RWPE2 (cell line): ENCODE measurements around the gene ACYP2.

Source experiments
- ATAC-seq: fragments of 200-7000 bp; cut with Tn5 transposase; 3 replicates; pipeline ENCODE4 v1.9.1; 2021; ENCODE audit warnings: low read depth
- DNase-seq: peaks from one replicate; pipeline ENCODE4 v3.0.0-alpha.2; 2020; ENCODE audit warnings: low spot score
- H3K27ac ChIP-seq: fragments of 450-650 bp; 2 replicates; pipeline ENCODE4 v1.5.1; 2017; ENCODE audit warnings: mild to moderate bottlenecking; ENCODE audit not compliant: poor library complexity, severe bottlenecking
- H3K27me3 ChIP-seq: fragments of 250-450 bp; sonication (Bioruptor Pico); 2 replicates; pipeline ENCODE4 v1.5.1; 2021; ENCODE audit warnings: mild to moderate bottlenecking, moderate library complexity; ENCODE audit not compliant: insufficient read depth, poor library complexity, severe bottlenecking
- H3K36me3 ChIP-seq: fragments of 250-450 bp; sonication (Bioruptor Pico); 2 replicates; pipeline ENCODE4 v1.5.1; 2020; ENCODE audit warnings: low read depth, mild to moderate bottlenecking, moderate library complexity
- H3K4me1 ChIP-seq: fragments of 250-450 bp; sonication (Bioruptor Pico); 2 replicates; pipeline ENCODE4 v1.5.1; 2021; ENCODE audit warnings: mild to moderate bottlenecking, moderate library complexity; ENCODE audit not compliant: insufficient read depth, poor library complexity, severe bottlenecking
- H3K4me3 ChIP-seq: fragments of 250-450 bp; sonication (Bioruptor Pico); 2 replicates; pipeline ENCODE4 v1.5.1; 2021; ENCODE audit warnings: mild to moderate bottlenecking, moderate library complexity; ENCODE audit not compliant: severe bottlenecking
- H3K9me3 ChIP-seq: fragments of 250-450 bp; sonication (Bioruptor Pico); 2 replicates; pipeline ENCODE4 v1.5.1; 2021; ENCODE audit warnings: mild to moderate bottlenecking, moderate library complexity; ENCODE audit not compliant: severe bottlenecking
- TF ChIP-seq, protein P1 (sequence below): fragments of 450-650 bp; IDR thresholded peaks from one replicate; pipeline ENCODE4 v1.5.1; 2017; ENCODE audit warnings: mild to moderate bottlenecking, moderate library complexity; ENCODE audit not compliant: poor library complexity, severe bottlenecking

The ACYP2 gene

DNA sequence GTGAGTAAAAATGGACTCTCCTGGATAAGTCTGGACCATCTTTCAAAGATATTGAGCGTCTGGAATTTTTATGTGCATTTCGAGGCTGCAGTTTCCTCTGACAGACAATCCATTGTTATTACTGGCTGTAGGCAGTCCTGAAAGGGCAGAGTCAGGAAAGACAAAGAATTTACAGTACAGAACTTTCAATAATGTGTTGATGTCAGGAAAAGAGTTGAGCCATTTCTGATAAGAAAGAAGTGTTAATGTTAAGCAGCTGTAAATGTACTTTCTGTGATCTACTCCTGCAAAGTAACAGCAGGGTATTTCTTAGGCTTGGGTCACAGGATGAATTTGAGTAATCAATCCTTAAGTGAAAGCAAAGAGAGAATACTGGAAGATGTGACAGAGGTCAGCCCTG is 110.8 kb downstream of the ACYP2 start:
- H3K9me3 ChIP-seq, result no peaks in the 10 kb centered on the region
- DNase-seq (no peak), ATAC-seq (no peak)
- H3K36me3 ChIP-seq, result no peaks in the 10 kb centered on the region
- H3K27ac ChIP-seq, result no peak overlapping the region
- TF ChIP-seq, protein P1, sequence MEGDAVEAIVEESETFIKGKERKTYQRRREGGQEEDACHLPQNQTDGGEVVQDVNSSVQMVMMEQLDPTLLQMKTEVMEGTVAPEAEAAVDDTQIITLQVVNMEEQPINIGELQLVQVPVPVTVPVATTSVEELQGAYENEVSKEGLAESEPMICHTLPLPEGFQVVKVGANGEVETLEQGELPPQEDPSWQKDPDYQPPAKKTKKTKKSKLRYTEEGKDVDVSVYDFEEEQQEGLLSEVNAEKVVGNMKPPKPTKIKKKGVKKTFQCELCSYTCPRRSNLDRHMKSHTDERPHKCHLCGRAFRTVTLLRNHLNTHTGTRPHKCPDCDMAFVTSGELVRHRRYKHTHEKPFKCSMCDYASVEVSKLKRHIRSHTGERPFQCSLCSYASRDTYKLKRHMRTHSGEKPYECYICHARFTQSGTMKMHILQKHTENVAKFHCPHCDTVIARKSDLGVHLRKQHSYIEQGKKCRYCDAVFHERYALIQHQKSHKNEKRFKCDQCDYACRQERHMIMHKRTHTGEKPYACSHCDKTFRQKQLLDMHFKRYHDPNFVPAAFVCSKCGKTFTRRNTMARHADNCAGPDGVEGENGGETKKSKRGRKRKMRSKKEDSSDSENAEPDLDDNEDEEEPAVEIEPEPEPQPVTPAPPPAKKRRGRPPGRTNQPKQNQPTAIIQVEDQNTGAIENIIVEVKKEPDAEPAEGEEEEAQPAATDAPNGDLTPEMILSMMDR, result no peak
- no peaks in the 10 kb centered on the region for H3K27me3 ChIP-seq
- no peak overlapping the region for H3K4me3 ChIP-seq
- no peaks in the 10 kb centered on the region for H3K4me1 ChIP-seq

DNA sequence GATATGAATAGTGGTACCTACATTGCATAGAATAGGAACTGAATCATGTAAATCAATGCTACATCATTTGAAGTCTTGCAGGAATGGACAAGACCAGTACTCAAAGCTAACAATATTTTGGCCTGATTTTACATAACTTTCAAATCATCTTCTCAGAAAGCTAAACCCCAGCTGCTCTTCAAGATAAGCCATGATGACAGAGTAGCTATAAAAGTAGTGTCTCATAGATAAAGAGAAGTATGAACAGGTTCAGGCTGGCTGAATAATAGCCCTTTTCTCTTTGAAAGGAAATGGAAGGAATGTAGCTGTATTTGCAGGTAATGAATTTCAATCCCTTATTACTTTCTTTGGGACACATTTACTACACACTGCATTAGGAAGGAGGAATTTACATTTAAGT is 112.4 kb downstream of the ACYP2 start:
- no peaks in the 10 kb centered on the region for H3K4me1 ChIP-seq
- DNase-seq (no peak), ATAC-seq (no peak)
- TF ChIP-seq, protein P1, result no peak
- no peak overlapping the region for H3K27ac ChIP-seq
- no peaks in the 10 kb centered on the region for H3K27me3 ChIP-seq
- H3K36me3 ChIP-seq, result no peaks in the 10 kb centered on the region
- no peaks in the 10 kb centered on the region for H3K9me3 ChIP-seq
- no peak overlapping the region for H3K4me3 ChIP-seq

DNA sequence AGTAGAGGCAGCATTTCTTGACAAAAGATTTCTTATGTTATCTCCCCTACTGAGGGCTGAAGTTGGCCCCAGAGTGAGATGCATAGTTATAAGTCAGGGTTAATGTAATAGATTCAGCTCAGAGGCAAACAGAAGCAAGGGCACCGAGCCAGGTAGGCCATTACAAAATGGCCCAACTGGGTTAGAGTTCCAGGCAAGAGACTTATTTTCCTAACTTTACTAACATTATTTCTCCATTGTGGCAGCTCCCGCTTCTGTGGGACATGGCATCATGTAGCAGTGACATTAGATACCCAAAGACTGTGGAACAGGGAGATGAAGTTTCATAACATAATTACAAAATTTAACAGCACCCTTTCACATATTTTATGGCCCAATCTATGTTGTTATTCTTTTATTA is 113.5 kb downstream of the ACYP2 start:
- no peaks in the 10 kb centered on the region for H3K4me1 ChIP-seq
- no peaks in the 10 kb centered on the region for H3K27me3 ChIP-seq
- TF ChIP-seq, protein P1, result no peak
- no peak for DNase-seq
- H3K27ac ChIP-seq, result no peak overlapping the region
- no peaks in the 10 kb centered on the region for H3K36me3 ChIP-seq
- H3K9me3 ChIP-seq, result no peaks in the 10 kb centered on the region
- no peak for ATAC-seq
- H3K4me3 ChIP-seq, result no peak overlapping the region

DNA sequence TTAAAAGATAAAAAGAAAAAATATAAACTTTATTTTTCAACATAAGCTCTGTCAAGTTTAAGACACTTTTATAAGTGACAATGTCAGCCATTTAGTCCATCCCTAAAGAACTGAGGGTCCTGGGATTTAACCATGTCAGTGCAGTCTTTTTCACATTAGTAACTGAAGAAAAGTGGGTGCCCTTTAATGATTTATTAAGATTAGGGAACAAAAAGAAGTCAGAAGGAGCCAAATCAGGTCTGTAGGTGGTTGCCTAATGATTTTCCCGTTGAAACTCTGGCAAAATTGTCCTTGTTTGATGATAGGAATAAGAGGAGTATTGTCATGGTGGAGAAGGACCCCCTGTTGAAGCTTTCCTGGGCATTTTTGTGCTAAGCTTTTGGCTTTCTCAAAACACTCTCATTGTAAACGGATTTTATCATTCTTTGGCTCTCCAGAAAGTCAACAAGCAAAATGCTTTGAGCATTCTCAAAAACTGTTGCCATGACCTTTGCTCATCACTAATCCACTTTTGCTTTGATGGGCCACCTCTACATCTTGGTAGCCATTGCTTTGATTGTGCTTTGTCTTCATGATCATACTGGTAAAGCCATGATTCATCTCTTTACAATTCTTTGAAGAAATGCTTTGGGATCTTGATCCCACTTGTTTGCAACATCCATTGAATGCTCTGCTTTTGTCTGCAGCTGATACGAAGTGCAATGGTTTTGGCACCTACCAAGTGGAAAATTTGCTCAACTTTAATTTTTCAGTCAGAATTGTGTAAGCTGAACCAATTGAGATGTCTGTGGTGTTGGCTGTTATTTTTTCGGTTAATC is 118.6 kb downstream of the ACYP2 start:
- H3K9me3 ChIP-seq, result no peaks in the 10 kb centered on the region
- no peaks in the 10 kb centered on the region for H3K27me3 ChIP-seq
- TF ChIP-seq, protein P1, result no peak
- H3K4me3 ChIP-seq, result no peak overlapping the region
- no peak overlapping the region for H3K27ac ChIP-seq
- H3K36me3 ChIP-seq, result no peaks in the 10 kb centered on the region
- no peaks in the 10 kb centered on the region for H3K4me1 ChIP-seq
- ATAC-seq, result no peak
- DNase-seq, result no peak

DNA sequence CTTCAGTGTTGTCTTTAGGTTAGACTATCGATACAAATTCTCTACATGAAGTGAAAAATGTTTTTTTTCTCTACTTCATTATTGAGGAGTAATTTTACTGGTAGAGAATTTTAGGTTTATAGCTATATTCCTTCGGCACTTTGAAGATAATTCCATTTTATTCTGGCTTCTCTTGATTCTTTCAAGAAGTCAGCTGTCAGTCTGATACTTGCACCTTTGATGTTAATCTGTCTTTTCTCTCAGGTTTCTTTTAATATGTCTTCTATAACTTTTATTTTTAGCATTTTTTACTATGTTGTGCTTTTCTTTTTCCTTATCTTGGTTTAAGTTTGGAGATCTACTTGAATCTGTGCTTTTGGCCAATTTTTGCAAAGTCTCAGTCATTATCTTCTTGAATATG is 122.0 kb downstream of the ACYP2 start:
- no peak for DNase-seq

More for the DNA sequence above, 122.0 kb downstream of the ACYP2 start:
- no peaks in the 10 kb centered on the region for H3K4me1 ChIP-seq
- no peak overlapping the region for H3K27ac ChIP-seq
- H3K36me3 ChIP-seq, result no peaks in the 10 kb centered on the region
- TF ChIP-seq, protein P1, result no peak
- H3K9me3 ChIP-seq, result no peaks in the 10 kb centered on the region
- H3K4me3 ChIP-seq, result no peak overlapping the region
- H3K27me3 ChIP-seq, result no peaks in the 10 kb centered on the region
- ATAC-seq, result no peak
